ENCODE data around the gene LNP1.

- no peak for TF ChIP-seq CTCF (IDR thresholded peaks at IDR 0.05)
- TF ChIP-seq EP300 (IDR thresholded peaks at IDR 0.05; ENCODE audit: low read depth): no peak
- TF ChIP-seq POLR2A (IDR thresholded peaks at IDR 0.05): no peak
- TF ChIP-seq POLR2AphosphoS5 (IDR thresholded peaks at IDR 0.05): no peak
Measured at GRCh38 chr3:100426067-100426682, 24.8 kb downstream of the LNP1 start.
